NCI-H345 treated with DMSO at 0.1 percent for 48 hours (cell line): ENCODE data around the gene CAP1.
"Not testable (repeated sequence)": the region's sequence is repeated elsewhere in the genome, so short reads cannot be mapped to it uniquely, and the experiment has no call there.

Experiments
- DNase-seq: peaks from one replicate; lab custom pipeline; 2025; ENCODE audit not compliant: unreplicated experiment; lab: John Stamatoyannopoulos, UW

The CAP1 gene

GRCh38 chr1:40040511-40041465, at the start of gene CAP1:
Gene CAP1, plus strand, starts transcription at chr1:40040729. Its CDS starts 18,618 bp downstream, at chr1:40059347.
- peak; percentile 96 for DNase-seq

GRCh38 chr1:39992234-39992633, 48.3 kb upstream of the CAP1 start:
- no peak for DNase-seq

- no peak for DNase-seq
Measured at GRCh38 chr1:39992888-39993287, 47.6 kb upstream of the CAP1 start.

- no peak for DNase-seq
Measured at GRCh38 chr1:39995973-39996393, 44.5 kb upstream of the CAP1 start.

- no peak for DNase-seq
Measured at GRCh38 chr1:39996396-39997004, 44.0 kb upstream of the CAP1 start.

GRCh38 chr1:40001456-40001855, 39.1 kb upstream of the CAP1 start:
- DNase-seq: no peak

- DNase-seq: no peak
Measured at GRCh38 chr1:40003156-40004093, 37.1 kb upstream of the CAP1 start.

GRCh38 chr1:40004857-40005256, 35.7 kb upstream of the CAP1 start:
- no peak for DNase-seq

- not testable (repeated sequence) for DNase-seq
Measured at GRCh38 chr1:40007481-40008034, 33.0 kb upstream of the CAP1 start.

GRCh38 chr1:40011198-40011597, 29.3 kb upstream of the CAP1 start:
- DNase-seq: no peak

- DNase-seq: no peak
Measured at GRCh38 chr1:40014253-40014706, 26.2 kb upstream of the CAP1 start.

- DNase-seq: no peak
Measured at GRCh38 chr1:40014812-40015594, 25.5 kb upstream of the CAP1 start.

GRCh38 chr1:40017951-40018575, 22.5 kb upstream of the CAP1 start:
- no peak for DNase-seq

GRCh38 chr1:40020447-40021085, 20.0 kb upstream of the CAP1 start:
- no peak for DNase-seq

- no peak for DNase-seq
Measured at GRCh38 chr1:40023379-40023944, 17.1 kb upstream of the CAP1 start.

- no peak for DNase-seq
Measured at GRCh38 chr1:40024671-40025070, 15.9 kb upstream of the CAP1 start.

GRCh38 chr1:40027647-40028046, 12.9 kb upstream of the CAP1 start:
- DNase-seq: no peak

- DNase-seq: no peak
Measured at GRCh38 chr1:40029608-40030007, 10.9 kb upstream of the CAP1 start.
